Activated T-cell treated with anti-CD3 and anti-CD28 coated beads, Interleukin-2, amount 50 U/mL, for 1 hour (primary cell): Measurements from ENCODE around the gene TTC21A.

Experiments
- DNase-seq: peaks from one replicate; pipeline ENCODE4 v3.0.0-alpha.2; 2020

The TTC21A gene

GRCh38 chr3:39118931-39119660, 11.6 kb downstream of the TTC21A start:
- DNase-seq: no peak

- DNase-seq: no peak
These were observed 14.1 kb downstream of the TTC21A start for GRCh38 chr3:39121621-39122020.

DNA sequence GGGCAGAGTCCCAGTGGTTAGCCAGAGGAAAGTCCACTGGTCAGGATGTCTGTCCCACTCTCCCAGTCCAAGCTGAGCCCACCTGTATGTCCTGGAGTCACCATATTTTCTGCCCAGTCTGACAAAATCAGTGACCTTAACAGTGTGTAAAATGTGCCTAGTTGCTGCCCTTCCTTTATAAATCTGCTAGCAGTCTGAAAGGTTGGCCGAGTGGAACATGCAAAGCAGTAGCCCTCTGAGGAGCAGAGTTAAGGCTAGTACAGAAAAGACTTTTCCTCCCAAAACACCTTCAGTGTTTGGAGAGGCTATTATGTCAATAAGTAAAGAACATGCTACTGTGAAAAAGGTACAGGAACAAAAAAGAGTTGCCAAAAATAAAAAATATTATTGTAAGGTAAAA, 15.3 kb downstream of the TTC21A start:
- no peak for DNase-seq

DNA sequence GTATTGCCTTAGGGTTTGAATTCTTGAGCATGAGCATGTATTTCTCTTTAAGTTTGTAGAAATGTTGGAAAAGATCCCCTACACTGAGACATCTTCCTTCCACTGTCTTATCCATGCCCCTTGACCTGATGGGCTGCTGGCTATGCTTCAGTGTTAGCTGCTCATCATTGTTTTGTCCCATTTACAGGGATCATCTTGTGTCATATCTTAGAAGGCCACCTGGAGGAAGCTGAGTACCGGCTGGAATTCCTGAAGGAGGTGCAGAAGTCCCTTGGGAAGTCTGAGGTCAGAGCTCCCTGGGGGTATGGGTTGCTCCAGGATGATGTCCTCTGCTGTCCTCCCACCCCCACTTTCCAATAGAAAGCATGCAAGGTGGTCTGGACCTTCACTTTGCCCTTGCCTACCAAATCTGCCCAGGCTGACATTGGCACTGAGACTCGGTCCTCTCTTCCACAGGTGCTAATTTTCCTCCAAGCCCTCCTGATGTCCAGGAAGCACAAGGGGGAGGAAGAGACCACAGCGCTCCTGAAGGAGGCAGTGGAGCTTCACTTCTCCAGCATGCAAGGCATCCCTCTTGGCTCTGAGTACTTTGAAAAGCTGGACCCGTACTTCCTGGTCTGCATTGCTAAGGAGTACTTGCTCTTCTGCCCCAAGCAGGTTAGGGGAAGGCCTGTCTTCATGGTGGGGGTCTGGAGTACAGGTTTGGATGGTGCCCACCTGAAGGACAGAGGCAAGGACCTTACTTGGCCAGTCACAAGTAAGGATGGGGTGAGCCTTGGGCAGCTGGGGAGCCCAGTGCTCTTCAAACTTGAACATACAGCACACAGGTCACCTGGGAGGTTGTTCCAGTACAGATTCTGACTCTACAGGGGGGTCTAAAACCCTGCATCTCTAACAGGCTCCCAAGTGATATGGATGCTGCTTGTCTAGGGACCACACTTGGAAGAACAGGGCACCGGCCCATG, 17.7 kb downstream of the TTC21A start:
- no peak for DNase-seq

DNA sequence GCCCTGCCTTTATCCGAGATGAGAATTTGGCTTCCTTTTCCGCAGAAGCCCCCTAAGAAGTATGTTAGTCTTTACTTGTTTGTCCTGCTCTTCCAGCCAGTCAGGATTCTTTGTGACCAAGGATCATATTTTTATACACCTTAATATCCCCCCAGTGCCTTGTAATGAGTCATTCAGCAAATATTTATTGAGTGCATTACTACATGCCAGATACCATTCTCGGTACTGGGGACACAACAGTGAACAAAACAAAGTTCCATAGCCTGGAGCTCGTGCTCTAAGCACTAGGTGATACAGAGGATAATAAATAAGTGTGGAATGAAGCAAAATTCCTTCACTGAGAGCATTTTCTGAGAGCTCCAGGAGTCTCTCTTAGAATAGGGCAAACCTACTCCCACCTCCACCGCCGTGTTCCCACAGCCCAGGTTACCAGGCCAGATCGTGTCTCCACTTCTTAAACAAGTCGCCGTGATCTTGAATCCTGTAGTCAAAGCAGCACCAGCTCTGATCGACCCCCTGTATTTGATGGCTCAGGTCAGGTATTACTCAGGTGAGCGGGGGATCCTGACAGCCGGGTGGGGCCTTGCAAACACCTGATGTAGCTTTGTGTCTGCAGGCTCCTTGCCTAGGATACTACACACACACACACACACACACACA, 18.5 kb downstream of the TTC21A start:
- no peak for DNase-seq

DNA sequence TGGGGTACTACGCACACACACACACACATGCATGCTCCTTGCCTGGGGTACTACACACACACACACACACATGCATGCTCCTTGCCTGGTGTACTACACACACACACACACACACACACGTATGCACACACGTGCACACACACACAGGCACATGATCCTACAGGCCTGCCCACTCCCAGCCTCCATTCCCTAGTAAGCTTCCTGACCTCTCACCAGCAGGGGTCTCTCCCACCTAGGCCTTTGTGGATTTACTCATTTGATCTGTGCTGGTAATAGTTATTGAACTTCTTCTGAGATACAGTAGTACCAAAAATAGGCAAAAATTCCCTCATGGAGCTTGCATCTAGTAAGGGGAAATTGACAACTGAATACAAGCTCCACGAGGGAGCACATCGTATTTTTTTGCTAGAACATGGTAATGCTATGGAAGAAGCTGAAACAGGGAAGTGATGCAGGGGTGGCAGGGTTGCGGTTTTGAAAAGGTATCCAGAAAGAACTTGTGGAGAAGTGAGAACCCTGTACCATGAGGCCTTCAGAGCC, 19.1 kb downstream of the TTC21A start:
- no peak for DNase-seq

DNA sequence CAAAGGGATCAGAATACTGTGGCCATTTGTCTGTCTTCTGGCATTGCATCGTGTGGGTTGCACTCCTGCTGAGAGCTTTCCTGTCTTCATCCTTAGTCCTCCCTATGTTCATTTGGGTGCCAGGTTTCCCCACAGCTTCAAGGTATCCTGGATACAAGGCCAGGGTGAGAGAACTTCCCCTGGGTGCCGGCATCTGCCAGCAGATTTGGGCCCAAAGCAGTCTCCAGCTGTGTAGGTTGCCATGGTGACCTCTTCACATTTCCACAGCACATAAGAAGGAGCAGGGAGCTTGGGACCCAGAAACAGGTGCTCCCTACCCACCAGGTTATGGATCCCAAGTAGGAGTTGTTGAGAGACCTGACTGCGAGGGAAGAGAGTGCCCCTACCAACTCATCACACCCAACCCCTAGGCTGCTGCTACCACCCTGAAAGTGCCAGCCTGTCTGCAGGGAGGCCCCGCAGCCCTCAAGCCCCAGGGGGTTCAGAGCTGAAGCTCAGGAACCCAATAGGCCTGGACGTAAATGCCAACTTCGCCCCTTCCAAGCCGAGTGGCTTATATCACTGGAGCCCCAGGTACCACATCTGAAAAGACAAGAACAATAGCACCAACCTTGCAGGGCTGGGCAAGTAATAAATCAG, 19.9 kb downstream of the TTC21A start:
- no peak for DNase-seq

- DNase-seq: no peak
These were observed 20.4 kb downstream of the TTC21A start for GRCh38 chr3:39127908-39128304.

DNA sequence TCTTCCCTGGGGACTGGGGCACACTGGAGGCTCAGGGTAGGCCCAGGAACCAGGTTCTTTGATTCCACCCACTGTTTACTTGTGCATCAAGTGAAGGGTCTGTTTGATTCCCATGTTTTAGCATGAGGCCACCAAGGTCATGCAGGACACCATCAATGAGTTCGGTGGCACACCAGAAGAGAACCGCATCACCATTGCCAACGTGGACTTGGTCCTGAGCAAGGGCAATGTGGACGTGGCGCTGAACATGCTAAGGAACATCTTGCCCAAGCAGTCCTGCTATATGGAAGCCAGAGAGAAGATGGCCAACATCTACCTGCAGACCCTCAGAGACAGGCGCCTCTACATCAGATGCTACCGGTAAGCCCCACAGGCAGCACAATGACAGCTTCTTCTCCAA, 21.5 kb downstream of the TTC21A start:
- DNase-seq: no peak

DNA sequence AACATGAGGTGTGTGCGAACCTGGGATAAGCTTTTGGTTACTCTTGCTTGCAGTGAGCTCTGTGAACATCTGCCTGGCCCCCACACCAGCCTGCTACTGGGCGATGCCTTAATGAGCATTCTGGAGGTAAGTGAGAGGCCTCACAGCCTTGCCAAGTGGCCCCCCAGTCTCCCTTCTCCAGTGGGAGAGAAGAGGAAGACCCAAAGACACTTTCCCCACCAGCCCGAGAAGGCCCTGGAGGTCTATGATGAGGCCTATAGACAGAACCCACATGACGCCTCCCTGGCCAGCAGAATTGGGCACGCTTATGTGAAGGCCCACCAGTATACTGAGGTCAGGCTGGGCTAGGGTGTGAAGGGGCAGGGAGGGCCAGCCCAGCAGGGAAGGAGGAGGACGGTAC, 22.5 kb downstream of the TTC21A start:
- DNase-seq: no peak

GRCh38 chr3:39130693-39131265, 23.3 kb downstream of the TTC21A start:
- no peak for DNase-seq

DNA sequence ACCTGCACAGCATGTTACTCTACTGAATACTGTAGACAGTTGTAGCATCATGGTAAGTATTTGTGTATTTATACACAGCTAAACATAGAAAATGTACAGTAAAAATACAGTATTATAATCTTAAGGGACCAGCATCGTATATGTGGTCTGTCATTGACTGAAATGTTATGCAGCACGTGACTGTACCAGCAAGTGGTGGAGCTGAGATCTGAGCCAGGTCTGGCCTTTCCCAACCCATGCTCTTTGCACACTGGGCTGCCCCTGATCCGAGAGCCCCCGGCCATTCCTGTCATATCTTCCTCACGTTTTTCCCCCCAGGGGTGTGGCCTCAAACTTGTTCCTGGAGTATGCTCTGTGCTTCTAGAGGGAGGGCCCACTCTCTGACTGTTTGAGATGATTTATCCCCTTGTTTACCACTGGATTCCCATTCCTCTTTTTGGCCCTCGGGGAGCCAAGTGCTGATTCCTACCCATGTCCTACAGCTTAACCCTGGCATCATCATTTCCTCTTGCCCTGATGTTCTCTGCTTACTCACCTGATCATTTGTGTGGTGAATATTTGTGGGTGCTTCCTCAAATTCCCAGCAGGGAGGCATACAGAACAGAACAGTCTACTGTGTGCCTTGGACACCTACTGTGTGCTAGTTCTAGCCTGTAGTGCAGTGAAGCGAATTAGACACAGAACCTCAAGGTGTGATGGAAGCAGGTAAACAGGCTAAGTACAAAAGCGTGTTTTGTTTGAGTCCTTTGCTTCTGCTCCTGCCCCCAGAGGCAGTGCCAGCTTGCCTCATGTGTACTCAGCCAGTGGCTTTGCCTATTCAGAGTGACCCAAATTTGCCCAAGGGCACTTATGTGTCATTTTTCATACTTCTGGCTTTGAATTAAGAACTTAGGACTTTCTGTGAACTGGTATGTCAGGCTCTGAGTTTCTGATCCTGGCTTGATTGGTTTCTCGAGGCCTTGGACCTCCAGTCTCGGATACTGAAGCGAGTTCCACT, 24.9 kb downstream of the TTC21A start:
- DNase-seq: no peak

GRCh38 chr3:39133093-39133490, 25.6 kb downstream of the TTC21A start:
- no peak for DNase-seq

DNA sequence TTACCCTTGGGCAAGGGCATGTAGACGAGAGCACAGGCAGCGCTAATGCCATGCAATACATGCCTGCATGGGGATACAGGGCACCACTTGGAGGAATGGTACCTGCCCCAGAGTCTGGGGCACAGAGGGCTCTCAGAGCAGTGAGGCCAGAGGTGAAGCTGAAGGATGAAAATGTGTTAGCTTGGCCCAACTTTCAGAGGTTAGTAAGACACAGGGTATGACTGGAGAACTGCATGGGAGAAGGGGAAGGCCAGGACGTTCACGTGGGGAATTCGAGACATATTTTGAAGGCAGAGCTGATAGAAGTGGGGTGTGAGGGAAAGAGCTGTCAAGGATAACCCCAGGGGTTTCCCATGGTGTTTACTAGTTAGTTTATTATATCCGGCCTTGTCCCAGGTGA, 26.3 kb downstream of the TTC21A start:
- DNase-seq: no peak

DNA sequence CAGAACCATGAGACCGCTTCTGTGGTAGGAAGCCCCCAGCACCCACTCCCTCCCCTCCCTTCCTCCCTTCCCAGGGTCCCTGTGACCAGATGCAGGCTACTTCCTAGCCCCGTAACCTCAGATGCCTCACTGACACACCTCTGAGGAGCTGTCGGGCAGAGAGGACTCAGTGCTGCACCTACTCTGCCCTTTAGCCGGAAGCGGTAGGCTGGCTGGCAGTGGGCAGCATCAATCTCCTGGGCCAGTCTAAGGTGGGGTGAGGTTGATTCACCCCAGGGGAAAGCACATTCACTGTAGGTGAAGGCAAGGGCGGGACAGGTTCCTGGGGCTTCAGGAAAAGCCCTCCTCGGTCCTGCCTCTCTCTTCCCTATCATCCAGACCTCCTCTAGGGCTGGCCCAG, 26.8 kb downstream of the TTC21A start:
- no peak for DNase-seq

GRCh38 chr3:39135170-39135805, 27.8 kb downstream of the TTC21A start:
- no peak for DNase-seq

DNA sequence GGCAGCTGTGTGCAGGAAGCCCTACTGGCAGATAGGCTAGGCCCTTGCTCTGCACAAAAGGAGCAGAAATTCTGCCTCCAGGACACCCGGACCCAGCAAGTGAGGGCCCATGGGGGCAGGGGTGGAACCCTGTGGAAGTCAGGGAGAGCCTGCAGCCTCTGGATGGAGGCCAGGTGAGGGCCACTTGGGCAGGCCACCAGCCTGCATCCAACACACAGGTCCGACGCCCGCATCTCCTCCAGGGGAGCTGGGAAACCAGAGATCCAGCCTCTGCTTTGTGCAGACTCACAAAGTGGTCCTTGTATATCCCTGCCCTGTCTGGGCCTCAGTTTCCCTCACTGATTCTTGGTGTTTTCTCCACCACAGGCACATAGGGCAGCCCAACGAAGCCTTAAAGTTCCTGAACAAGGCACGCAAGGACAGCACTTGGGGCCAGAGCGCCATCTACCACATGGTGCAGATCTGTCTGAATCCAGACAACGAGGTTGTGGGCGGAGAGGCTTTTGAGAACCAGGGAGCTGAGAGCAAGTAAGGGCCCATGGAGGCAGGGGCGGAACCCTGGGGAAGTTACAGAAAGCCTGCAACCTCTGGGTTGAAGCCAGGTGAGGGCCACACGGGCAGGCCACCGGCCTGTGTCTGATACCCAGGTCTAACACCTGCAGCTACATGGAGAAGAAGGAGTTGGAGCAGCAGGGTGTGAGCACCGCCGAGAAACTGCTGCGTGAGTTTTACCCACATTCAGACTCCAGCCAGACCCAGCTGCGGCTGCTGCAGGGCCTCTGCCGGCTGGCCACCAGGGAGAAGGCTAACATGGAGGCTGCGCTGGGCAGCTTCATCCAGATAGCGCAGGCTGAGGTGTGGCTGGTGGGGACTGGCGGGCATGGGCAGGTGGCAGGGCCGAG, 29.3 kb downstream of the TTC21A start:
- DNase-seq: peak; percentile 51

GRCh38 chr3:39137435-39137936, 30.0 kb downstream of the TTC21A start:
- no peak for DNase-seq
